ENCODE measurements around the gene POLR1A. TPM values are rescaled to one million over a fixed set of nuclear protein-coding genes. Genes with fewer than 3 reads are reported as not detected.
A peak's percentile ranks its signal among the peaks of the same experiment; 100 is the strongest.

The POLR1A gene
- total and polyA plus RNA-seq, 2 donors (not counting 1 experiment from before 2014, with no cell fraction given) = 3.4 to 36.8 TPM

- intact Hi-C loops (cut with micrococcal nuclease) = loop anchor here (5.0 kb wide), 1 partner anchor 49 kb away; no protein-coding TSS in a partner anchor
- Histone ChIP-seq H3K9me3 (ENCODE audit: control extremely low read depth in 1 of 3, control insufficient read depth in 2 of 3, insufficient read depth in 1 of 3, low read length in 2 of 3) (no peaks in the 10 kb centered on the region), H3K4me1 (ENCODE audit: control insufficient read depth in 2 of 2, insufficient read depth in 2 of 2, low read length in 2 of 2) (peaks cover 13 to 14% of the 10 kb centered on the region in 2 donors), H2AFZ (ENCODE audit: insufficient read depth, low read depth, low read length, poor library complexity, severe bottlenecking) (no peak overlapping the region), H3K27ac (ENCODE audit: low read length in 2 of 2) (peak overlapping the region in 1 of 2 donors; percentile 63), H3K27me3 (replicated peaks in 1 of 4; ENCODE audit: control extremely low read depth in 1 of 4, control insufficient read depth in 3 of 4, insufficient read depth in 4 of 4, low read length in 3 of 4) (no peaks in the 10 kb centered on the region), H3K4me2 (replicated peaks; ENCODE audit: low read depth, low read length, poor library complexity, severe bottlenecking) (no peak overlapping the region), H4K20me1 (ENCODE audit: control insufficient read depth, insufficient read depth, low read length, poor library complexity, severe bottlenecking) (no peaks in the 10 kb centered on the region), H3K9ac (ENCODE audit: low read length) (no peak overlapping the region), H3K36me3 (replicated peaks in 1 of 2; ENCODE audit: control extremely low read depth in 1 of 2, control insufficient read depth in 1 of 2, extremely low read depth in 1 of 2, insufficient read depth in 2 of 2, low read length in 1 of 2) (peaks cover 0 to 22% of the 10 kb centered on the region in 2 experiments), H3K4me3 (ENCODE audit: control extremely low read depth in 1 of 5, extremely low read depth in 1 of 5, insufficient read depth in 1 of 5, low read depth in 2 of 5, low read length in 4 of 5) (no peak overlapping the region), H3K79me2 (ENCODE audit: control insufficient read depth, insufficient read depth, low read length) (no peaks in the 10 kb centered on the region)
- H3K4me3 Mint-ChIP-seq = no peak overlapping the region
- no peaks in the 10 kb centered on the region for H3K9me3 Mint-ChIP-seq (ENCODE audit: insufficient read depth)
- ATAC-seq (ENCODE audit: low read depth) (peak; percentile 50), DNase-seq (peak; percentile 30)
- no peaks in the 10 kb centered on the region for H3K27me3 Mint-ChIP-seq
- no peak for TF ChIP-seq EZH2 (IDR thresholded peaks at IDR 0.05; ENCODE audit: borderline replicate concordance, insufficient read depth, low read depth, low read length, poor library complexity, severe bottlenecking)
- TF ChIP-seq CTCF (IDR thresholded peaks at IDR 0.05) = no peak
- CTCF ChIA-PET = interaction anchor here (0.7 to 2.7 kb wide), 3 partner anchors 13 to 136 kb away, joined by 4 to 9 read pairs (median 7); no protein-coding TSS in a partner anchor
- H3K4me1 Mint-ChIP-seq = peaks cover 25% of the 10 kb centered on the region
- no CpG with 5 or more reads among the region's 2 CpGs for WGBS (ENCODE audit: insufficient coverage)
- H3K27ac Mint-ChIP-seq = peak overlapping the region; percentile 38
- POLR2A ChIA-PET = interaction anchor here (0.6 to 0.7 kb wide), 2 partner anchors 24 to 166 kb away, joined by 3 to 4 read pairs; no protein-coding TSS in a partner anchor
These were observed 82.3 kb downstream of the POLR1A start for GRCh38 chr2:86023366-86023712.

- no peak for TF ChIP-seq CTCF (IDR thresholded peaks at IDR 0.05)
- no peak for TF ChIP-seq EZH2 (IDR thresholded peaks at IDR 0.05; ENCODE audit: borderline replicate concordance, insufficient read depth, low read depth, low read length, poor library complexity, severe bottlenecking)
- H3K4me3 ChIP-seq (ENCODE audit: control extremely low read depth in 1 of 5, extremely low read depth in 1 of 5, insufficient read depth in 1 of 5, low read depth in 2 of 5, low read length in 4 of 5) = no peak overlapping the region
- no peak overlapping the region for H3K9ac ChIP-seq (ENCODE audit: low read length)
- H3K27me3 ChIP-seq (replicated peaks in 1 of 4; ENCODE audit: control extremely low read depth in 1 of 4, control insufficient read depth in 3 of 4, insufficient read depth in 4 of 4, low read length in 3 of 4) = no peaks in the 10 kb centered on the region
- H4K20me1 ChIP-seq (ENCODE audit: control insufficient read depth, insufficient read depth, low read length, poor library complexity, severe bottlenecking) = no peaks in the 10 kb centered on the region
- 58% methylated on average over 11 of the region's 13 CpGs for WGBS (ENCODE audit: insufficient coverage)
- POLR2A ChIA-PET = interaction anchor here (0.6 to 0.7 kb wide), 2 partner anchors 24 to 165 kb away, joined by 3 to 4 read pairs; no protein-coding TSS in a partner anchor
- no peaks in the 10 kb centered on the region for H3K79me2 ChIP-seq (ENCODE audit: control insufficient read depth, insufficient read depth, low read length)
- H3K4me1 ChIP-seq (ENCODE audit: control insufficient read depth in 2 of 2, insufficient read depth in 2 of 2, low read length in 2 of 2) = peaks cover 19% of the 10 kb centered on the region in 2 donors
- H3K27ac ChIP-seq (ENCODE audit: low read length in 2 of 2) = peak overlapping the region in 1 of 2 donors; percentile 63
- peaks cover 0 to 17% of the 10 kb centered on the region in 2 experiments for H3K36me3 ChIP-seq (replicated peaks in 1 of 2; ENCODE audit: control extremely low read depth in 1 of 2, control insufficient read depth in 1 of 2, extremely low read depth in 1 of 2, insufficient read depth in 2 of 2, low read length in 1 of 2)
- CTCF ChIA-PET = interaction anchor here (1.0 to 2.7 kb wide), 4 partner anchors 9 to 135 kb away, joined by 3 to 9 read pairs (median 6); no protein-coding TSS in a partner anchor
- H3K4me2 ChIP-seq (replicated peaks; ENCODE audit: low read depth, low read length, poor library complexity, severe bottlenecking) = no peak overlapping the region
- no peak overlapping the region for H3K4me3 Mint-ChIP-seq
- intact Hi-C loops (cut with micrococcal nuclease) = loop anchor here (5.0 kb wide), 1 partner anchor 49 kb away; no protein-coding TSS in a partner anchor
- peak overlapping the region; percentile 38 for H3K27ac Mint-ChIP-seq
- no peaks in the 10 kb centered on the region for H3K27me3 Mint-ChIP-seq
- peaks cover 30% of the 10 kb centered on the region for H3K4me1 Mint-ChIP-seq
- DNase-seq (peak; percentile 28), ATAC-seq (ENCODE audit: low read depth) (peak; percentile 60)
- no peaks in the 10 kb centered on the region for H3K9me3 Mint-ChIP-seq (ENCODE audit: insufficient read depth)
- peaks cover 0 to 5% (median 0%) of the 10 kb centered on the region in 3 donors for H3K9me3 ChIP-seq (ENCODE audit: control extremely low read depth in 1 of 3, control insufficient read depth in 2 of 3, insufficient read depth in 1 of 3, low read length in 2 of 3)
- H2AFZ ChIP-seq (ENCODE audit: insufficient read depth, low read depth, low read length, poor library complexity, severe bottlenecking) = no peak overlapping the region
These were observed 82.9 kb downstream of the POLR1A start for GRCh38 chr2:86022661-86023365.
